ENCODE measurements around the gene RNF187. TPM values are rescaled to one million over a fixed set of nuclear protein-coding genes. Genes with fewer than 3 reads are reported as not detected.
A peak's percentile ranks its signal among the peaks of the same experiment; 100 is the strongest.

Gene RNF187
- total RNA-seq, 2 experiments from 2014 or later = 110 to 112 TPM

DNA sequence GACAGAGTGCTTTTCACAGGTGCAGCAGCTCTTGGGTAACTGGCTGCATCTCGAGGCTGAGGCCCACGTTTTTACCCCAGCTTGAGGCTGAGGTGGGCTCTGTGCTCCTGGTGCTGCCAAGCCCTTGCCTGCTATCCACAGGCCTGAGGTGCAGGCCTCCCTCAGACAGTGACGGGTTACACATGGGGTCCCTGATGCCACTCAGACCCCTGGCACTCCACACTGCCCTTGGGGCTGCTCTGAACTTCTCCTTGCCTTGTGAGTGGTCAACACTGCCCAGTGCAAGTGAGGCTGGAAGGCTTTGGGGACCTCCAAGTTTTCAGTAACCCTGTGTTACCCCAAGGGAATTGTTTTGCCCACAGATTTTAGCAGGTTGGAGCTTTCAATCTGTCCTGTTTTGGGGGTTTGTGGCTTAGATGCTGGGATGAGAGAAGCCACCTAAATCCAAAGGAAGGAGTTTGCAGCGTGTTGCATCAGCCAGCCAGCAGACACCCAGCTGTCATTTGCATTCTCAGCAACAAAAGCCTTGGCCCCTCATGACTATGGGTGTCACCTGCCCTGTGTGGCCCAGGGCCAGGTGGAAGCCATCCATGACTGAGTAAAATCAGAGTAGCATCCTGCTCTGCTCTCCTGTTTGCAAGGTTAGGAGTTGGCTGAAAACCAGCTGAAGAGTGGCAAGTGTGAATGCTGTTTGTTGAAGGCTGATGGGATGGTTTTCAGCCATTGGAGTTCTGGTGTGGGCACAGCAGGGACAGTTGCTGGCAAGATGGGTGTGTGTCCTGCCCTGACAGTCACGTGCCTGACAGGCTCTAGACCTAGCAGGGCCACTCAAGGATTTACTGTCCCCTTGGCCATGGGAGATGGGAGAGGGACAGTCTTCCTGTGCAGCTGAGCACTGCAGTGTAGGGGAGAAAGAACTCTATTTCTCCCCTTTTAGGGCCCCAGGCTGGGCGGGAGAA, 3.2 kb downstream of the RNF187 start:
- ChIA-PET CTCF (no interaction called here), POLR2A (interaction anchor here (1.3 kb wide), 1 partner anchor 26 kb away, joined by 8 read pairs; no protein-coding TSS in a partner anchor)
- no peaks in the 10 kb centered on the region for H3K27me3 Mint-ChIP-seq
- H3K4me3 Mint-ChIP-seq = peak overlapping the region; percentile 59
- peaks cover 44% of the 10 kb centered on the region for H3K36me3 Mint-ChIP-seq
- intact Hi-C loops (cut with micrococcal nuclease) = no loop called here
- H3K4me1 Mint-ChIP-seq (ENCODE audit: low read depth) = peaks cover 32% of the 10 kb centered on the region
- peak overlapping the region; percentile 85 for H3K27ac Mint-ChIP-seq
- H3K9me3 Mint-ChIP-seq = no peaks in the 10 kb centered on the region
- peak; percentile 63 for DNase-seq

DNA sequence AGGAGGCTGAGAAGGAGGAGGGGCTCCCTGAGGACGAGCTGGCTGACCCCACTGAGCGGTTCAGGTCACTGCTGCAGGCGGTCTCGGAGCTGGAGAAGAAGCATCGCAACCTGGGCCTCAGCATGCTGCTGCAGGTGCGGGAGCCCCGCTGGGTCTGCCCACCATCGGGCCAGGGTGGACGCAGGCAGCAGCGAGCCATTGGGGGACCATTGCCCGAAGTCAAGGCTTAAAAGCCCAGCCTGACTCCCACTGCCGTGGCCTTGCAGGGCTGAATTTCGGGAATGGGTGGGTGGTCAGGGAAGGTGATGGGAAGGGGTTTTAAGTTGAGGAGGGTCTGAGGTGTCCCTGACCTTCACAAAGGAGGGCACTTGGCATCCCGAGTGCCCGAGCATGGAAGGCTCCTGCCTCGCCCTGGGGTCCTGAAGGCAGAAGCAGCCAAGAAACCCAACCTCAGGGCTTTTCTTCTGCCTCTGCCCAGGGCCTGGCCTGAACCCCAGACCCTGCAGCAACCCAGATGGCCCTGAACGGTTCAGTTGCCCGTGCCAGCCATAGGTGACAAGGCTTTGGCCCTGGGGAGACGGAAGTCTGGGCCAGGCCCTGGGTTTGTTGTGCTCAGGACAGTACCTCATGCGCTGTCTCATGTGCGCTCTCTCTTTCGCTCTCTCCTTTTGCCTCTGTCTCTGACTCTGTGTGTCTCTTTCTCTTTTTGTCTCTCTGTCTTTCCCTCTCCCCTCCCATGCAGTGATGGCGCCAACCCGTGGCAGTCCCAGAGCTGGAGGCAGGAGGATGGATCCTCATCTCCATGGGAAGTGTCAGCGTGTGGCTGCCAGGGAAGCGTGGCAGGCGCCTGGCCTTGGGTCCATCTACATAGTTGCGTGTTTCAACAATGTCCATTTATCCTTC, 6.2 kb downstream of the RNF187 start:
- H3K36me3 Mint-ChIP-seq = peaks cover 55% of the 10 kb centered on the region
- POLR2A ChIA-PET = no interaction called here
- no peak for DNase-seq
- no peak overlapping the region for H3K4me3 Mint-ChIP-seq
- no peaks in the 10 kb centered on the region for H3K27me3 Mint-ChIP-seq
- no peaks in the 10 kb centered on the region for H3K9me3 Mint-ChIP-seq
- H3K4me1 Mint-ChIP-seq (ENCODE audit: low read depth) = peaks cover 39% of the 10 kb centered on the region
- intact Hi-C loops (cut with micrococcal nuclease) = no loop called here
- no peak overlapping the region for H3K27ac Mint-ChIP-seq
- CTCF ChIA-PET = no interaction called here

- Mint-ChIP-seq H3K4me3 (no peak overlapping the region), H3K27ac (no peak overlapping the region), H3K27me3 (no peaks in the 10 kb centered on the region), H3K36me3 (peaks cover 52% of the 10 kb centered on the region), H3K4me1 (ENCODE audit: low read depth) (peaks cover 33% of the 10 kb centered on the region), H3K9me3 (no peaks in the 10 kb centered on the region)
- ChIA-PET CTCF (no interaction called here), POLR2A (no interaction called here)
- intact Hi-C loops (cut with micrococcal nuclease) = no loop called here
- DNase-seq = no peak
These were observed 6.8 kb downstream of the RNF187 start for GRCh38 chr1:228494044-228494353.

DNA sequence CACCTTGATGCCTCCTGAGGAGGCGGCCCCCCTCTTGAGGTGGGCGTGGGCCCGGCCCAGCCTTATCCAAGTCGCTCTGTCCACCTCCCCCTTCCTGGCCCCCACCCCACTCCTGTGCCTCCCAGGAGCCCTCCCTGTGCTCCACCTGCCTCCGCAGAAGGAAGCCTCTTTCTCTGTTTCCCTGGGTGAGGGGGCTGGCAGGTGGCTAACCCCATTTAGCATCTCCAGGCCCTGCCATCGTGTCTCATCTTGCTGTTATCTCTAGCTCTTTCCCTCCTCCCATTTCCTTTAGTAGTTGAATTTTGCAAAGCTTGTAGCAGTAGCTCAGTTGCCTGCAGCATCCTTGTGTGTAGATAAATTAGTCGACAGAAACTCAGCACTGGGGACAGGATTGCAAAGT, 7.2 kb downstream of the RNF187 start:
- intact Hi-C loops (cut with micrococcal nuclease) = no loop called here
- ChIA-PET POLR2A (no interaction called here), CTCF (no interaction called here)
- Mint-ChIP-seq H3K27me3 (no peaks in the 10 kb centered on the region), H3K27ac (no peak overlapping the region), H3K36me3 (peaks cover 49% of the 10 kb centered on the region), H3K9me3 (no peaks in the 10 kb centered on the region), H3K4me3 (no peak overlapping the region), H3K4me1 (ENCODE audit: low read depth) (peaks cover 29% of the 10 kb centered on the region)
- no peak for DNase-seq

DNA sequence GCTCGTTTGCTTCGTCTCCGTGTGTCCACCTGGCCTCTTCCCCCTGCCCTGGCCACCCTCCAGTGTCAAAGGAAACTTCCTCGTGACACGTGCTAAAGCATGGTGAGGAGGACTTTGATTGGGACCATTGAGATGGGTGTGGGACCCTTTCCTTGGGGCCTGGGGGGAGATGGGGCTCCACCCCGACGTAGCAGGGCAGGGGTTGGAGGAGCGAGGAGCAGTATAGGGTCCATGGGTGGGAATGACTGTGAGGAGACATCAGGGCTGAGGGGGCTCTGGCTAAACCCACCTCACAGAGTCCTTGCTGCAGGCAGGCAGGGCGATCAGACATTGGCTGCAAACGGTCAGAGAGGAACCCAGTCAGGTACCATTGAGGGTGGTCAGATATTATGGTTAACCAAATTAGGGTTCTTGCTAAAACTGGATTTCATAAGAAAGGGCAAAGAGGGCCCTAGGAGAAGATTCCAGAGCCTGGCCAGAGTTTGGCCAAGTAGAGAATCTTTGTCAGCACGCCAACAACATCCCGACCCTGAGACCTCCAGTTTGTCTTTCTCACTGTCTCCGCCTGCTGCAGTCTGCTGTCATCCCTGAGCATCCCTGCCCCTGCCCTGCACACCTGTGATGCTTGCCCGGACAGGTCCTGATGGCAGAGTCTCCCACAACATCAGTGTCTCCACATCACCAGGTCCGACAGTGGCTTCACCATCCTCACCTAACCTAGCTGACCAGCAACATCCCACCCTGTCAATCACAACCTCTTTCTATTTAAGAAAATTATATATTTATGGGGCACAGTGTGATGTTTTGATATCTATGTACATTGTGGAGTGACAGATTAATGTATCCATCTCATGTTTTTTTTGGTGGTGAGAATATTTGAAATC, 8.0 kb downstream of the RNF187 start:
- DNase-seq = no peak
- Mint-ChIP-seq H3K27ac (no peak overlapping the region), H3K4me1 (ENCODE audit: low read depth) (peaks cover 25% of the 10 kb centered on the region), H3K9me3 (no peaks in the 10 kb centered on the region), H3K4me3 (no peak overlapping the region), H3K27me3 (no peaks in the 10 kb centered on the region), H3K36me3 (peaks cover 42% of the 10 kb centered on the region)
- ChIA-PET POLR2A (no interaction called here), CTCF (no interaction called here)
- intact Hi-C loops (cut with micrococcal nuclease) = no loop called here

GRCh38 chr1:228496084-228496483, 8.9 kb downstream of the RNF187 start:
- intact Hi-C loops (cut with micrococcal nuclease) = no loop called here
- peaks cover 34% of the 10 kb centered on the region for H3K36me3 Mint-ChIP-seq
- no peaks in the 10 kb centered on the region for H3K9me3 Mint-ChIP-seq
- peaks cover 26% of the 10 kb centered on the region for H3K4me1 Mint-ChIP-seq (ENCODE audit: low read depth)
- no peak for DNase-seq
- peak overlapping the region; percentile 26 for H3K27ac Mint-ChIP-seq
- CTCF ChIA-PET = no interaction called here
- no peak overlapping the region for H3K4me3 Mint-ChIP-seq
- POLR2A ChIA-PET = no interaction called here
- no peaks in the 10 kb centered on the region for H3K27me3 Mint-ChIP-seq

DNA sequence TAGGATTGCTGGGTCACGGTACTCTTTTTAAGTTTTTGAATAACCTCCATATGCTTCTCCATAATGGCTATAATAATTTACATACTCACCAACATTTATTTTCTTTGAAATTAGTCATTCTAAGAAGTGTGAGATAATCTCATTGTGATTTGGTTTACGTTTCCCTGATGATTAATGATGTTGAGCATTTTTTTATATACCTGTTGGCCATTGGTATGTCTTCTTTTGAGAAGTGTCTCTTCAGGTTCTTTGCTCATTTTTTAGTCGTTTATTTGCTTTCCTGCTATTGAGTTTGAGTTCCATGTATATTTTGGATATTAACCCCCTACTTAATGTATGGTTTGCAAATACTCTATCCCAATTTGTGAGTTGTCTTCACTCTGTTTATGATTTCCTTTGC, 9.3 kb downstream of the RNF187 start:
- Mint-ChIP-seq H3K36me3 (peaks cover 34% of the 10 kb centered on the region), H3K4me1 (ENCODE audit: low read depth) (peaks cover 30% of the 10 kb centered on the region), H3K27ac (peak overlapping the region; percentile 26), H3K9me3 (no peaks in the 10 kb centered on the region), H3K27me3 (no peaks in the 10 kb centered on the region), H3K4me3 (no peak overlapping the region)
- intact Hi-C loops (cut with micrococcal nuclease) = no loop called here
- CTCF ChIA-PET = no interaction called here
- POLR2A ChIA-PET = no interaction called here
- no peak for DNase-seq

DNA sequence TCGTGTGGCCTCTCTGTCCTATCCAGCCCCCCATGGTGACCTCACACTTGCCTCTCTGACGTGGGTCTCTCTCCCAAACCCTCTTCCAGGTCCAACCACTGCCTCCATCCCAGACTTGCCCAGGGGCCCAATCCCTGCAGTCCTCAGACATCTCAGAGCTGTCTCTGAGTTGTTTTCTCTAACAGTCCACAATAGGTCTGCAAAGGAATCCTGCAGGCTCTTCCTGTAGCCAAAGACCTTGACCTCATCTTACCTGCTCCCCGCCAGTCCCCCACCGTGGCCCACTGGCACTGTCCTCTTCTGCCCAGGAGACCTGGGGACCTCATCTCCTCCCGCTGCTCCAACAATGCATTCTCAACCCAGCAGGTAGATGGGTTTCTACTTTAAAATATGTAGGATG, 10.0 kb downstream of the RNF187 start:
- POLR2A ChIA-PET = no interaction called here
- Mint-ChIP-seq H3K36me3 (peaks cover 28% of the 10 kb centered on the region), H3K27me3 (no peaks in the 10 kb centered on the region), H3K27ac (no peak overlapping the region), H3K4me3 (no peak overlapping the region), H3K4me1 (ENCODE audit: low read depth) (peaks cover 28% of the 10 kb centered on the region), H3K9me3 (no peaks in the 10 kb centered on the region)
- intact Hi-C loops (cut with micrococcal nuclease) = no loop called here
- DNase-seq = no peak
- CTCF ChIA-PET = no interaction called here

DNA sequence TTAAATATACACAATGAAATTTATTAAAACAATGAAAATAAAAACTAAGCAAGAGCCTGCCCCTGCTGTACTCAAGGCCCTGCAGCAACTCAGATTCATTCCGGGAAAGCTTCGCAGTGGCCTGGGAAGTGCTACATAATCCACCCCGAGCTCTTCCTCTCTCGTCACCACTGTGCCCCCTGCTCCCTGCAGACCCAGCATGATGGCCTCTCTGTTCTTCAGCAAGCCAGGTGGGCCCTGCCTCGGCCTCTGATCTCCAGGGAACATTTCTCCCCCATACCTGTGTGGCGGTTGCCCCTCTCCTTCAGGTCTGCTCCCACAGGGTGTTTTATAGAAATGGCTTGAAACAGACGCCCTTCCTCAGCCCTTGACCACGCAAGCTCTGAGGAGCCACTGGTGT, 10.6 kb downstream of the RNF187 start:
- peaks cover 28% of the 10 kb centered on the region for H3K4me1 Mint-ChIP-seq (ENCODE audit: low read depth)
- H3K36me3 Mint-ChIP-seq = peaks cover 26% of the 10 kb centered on the region
- POLR2A ChIA-PET = interaction anchor here (0.6 kb wide), 1 partner anchor 111 kb away, joined by 3 read pairs; no protein-coding TSS in a partner anchor
- no peaks in the 10 kb centered on the region for H3K9me3 Mint-ChIP-seq
- intact Hi-C loops (cut with micrococcal nuclease) = no loop called here
- CTCF ChIA-PET = interaction anchor here (1.0 to 1.3 kb wide), 3 partner anchors 11 to 25 kb away, joined by 3 to 4 read pairs (median 3); no protein-coding TSS in a partner anchor
- H3K27ac Mint-ChIP-seq = no peak overlapping the region
- H3K27me3 Mint-ChIP-seq = no peaks in the 10 kb centered on the region
- no peak overlapping the region for H3K4me3 Mint-ChIP-seq
- no peak for DNase-seq

DNA sequence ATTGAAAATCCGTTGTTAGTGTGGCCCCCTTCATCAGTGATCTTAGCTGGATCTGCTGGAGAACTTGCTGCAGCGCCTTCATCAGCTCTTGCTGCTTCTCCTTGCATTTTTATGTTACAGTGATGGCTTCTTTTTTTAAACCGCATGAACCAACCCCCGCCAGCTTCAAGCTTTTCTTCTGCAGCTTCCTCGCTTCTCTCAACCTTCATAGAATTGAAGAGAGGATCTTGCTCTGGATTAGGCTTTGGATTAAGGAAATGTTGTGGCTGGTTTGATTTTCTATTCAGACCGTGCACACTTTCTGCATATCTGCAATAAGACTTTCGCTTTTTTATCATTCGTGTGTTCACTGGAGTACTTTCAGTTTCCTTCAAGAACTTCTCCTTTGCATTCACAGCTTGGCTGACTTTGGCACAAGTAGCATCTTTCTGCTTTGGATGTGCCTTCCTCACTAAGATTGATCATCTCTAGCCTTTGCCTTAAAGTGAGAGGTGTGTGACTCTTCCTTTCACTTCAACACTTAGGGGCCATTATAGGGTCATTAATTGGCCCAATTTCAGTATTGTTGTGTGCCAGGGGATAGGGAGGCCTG, 13.1 kb downstream of the RNF187 start:
- CTCF ChIA-PET = interaction anchor here (0.6 to 4.3 kb wide), 16 partner anchors 12 to 501 kb away, joined by 3 to 30 read pairs (median 6); partner anchors contain the start of genes IBA57, RNF187 and TRIM11

More for the DNA sequence above, 13.1 kb downstream of the RNF187 start:
- Mint-ChIP-seq H3K36me3 (peaks cover 12% of the 10 kb centered on the region), H3K9me3 (no peaks in the 10 kb centered on the region), H3K27ac (no peak overlapping the region), H3K4me3 (no peak overlapping the region), H3K4me1 (ENCODE audit: low read depth) (peaks cover 28% of the 10 kb centered on the region), H3K27me3 (no peaks in the 10 kb centered on the region)
- no peak for DNase-seq
- intact Hi-C loops (cut with micrococcal nuclease) = loop anchor here (2.0 to 5.0 kb wide), 4 partner anchors 15 to 123 kb away; no protein-coding TSS in a partner anchor
- POLR2A ChIA-PET = interaction anchor here (0.9 to 1.6 kb wide), 3 partner anchors 11 to 93 kb away, joined by 3 to 5 read pairs (median 3); partner anchors contain the start of genes RNF187 and TRIM11
